Measurements from ENCODE around the gene NR3C2.
"Not testable (repeated sequence)": the region's sequence is repeated elsewhere in the genome, so short reads cannot be mapped to it uniquely, and the experiment has no call there.

NR3C2 gene

DNA sequence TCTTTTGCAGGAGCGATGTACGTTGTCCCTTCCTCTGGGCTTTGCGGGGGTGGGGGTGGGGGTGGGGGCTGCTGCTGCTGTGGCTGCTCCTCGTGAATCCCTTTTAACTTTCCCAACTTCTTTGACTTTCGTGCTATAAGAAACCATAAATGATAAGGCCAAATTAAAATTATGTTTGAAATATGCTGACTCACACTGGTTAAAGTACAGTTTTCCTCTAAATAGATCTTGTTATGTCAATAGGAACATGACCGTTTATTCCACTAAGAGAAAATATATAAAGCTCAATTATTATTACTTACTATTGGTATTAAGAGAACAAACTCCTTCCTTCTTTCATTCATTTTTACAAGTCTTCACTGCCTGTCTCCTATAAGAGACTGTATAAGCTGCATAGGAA, 287.4 kb downstream of the NR3C2 start:
- no peak for DNase-seq

DNA sequence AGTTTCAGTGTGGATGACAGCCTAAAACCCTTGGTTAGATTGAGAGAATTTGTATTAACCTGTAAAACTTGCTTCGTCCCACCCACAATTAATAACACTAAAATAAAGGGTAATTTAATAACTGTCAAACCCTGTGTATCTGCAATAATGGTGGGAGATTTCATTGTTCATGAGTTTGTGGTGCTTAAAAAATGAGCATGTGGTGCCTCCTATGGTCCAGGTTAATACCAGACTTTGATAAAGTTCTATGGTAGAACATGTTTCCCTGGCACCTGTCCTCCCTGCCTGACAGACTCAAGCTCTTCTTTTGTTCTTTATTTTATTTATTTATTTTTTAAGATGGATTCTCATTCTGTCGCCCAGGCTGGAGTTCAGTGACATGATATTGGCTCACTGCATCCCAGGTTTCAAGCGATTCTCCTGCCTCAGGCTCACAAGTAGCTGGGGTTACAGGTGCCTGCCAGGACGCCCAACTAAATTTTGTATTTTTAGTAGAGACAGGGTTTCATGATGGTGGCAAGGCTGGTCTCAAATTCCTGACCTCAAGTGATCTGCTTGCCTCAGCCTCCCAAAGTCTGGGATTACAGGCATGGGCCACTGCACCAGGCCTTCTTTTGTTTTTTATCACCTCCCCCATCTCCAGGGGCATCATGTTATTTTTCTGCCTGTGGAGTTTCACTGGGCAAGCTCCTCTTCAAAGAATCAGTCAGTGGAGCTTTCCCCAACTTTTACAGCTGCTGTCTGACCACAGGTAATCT, 289.2 kb downstream of the NR3C2 start:
- DNase-seq, result no peak

DNA sequence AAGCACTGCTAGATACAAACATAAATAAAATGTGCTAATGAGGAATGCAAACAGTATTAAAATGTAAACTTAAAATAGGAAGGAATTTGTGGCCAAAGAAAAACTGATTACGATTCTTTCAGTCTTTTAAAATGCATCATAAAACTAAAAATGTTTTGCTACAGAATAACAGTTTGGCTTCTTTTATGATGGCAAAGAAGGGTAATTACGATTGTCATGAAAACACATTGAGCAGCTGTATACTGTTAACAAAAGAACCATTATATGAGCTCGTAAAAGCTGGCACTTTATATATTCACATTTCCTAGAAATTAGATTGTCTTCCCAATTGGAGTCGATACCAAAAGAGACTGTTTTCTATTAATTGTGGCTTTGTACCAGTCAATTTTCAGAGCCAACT, 290.4 kb downstream of the NR3C2 start:
- no peak for DNase-seq

DNA sequence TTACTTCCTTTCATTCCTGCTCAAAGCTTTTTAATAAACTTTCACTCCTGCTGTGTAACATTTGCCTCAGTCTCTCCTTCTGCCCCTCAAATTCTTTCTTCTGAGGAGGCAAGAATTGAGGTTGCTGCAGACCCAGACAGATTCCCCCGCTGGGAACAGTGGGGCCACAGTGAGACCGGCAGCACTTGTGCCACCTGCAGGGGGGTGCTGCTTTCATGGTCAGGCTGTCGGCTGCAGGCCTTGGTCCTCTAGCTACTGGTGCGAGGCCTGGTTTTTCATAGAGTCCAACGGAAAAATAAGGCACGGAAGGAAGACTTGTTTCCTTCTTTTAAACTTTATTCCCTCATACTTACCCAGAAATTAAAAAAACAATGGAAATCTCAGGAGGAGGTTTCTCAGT, 296.7 kb downstream of the NR3C2 start:
- no peak for DNase-seq

DNA sequence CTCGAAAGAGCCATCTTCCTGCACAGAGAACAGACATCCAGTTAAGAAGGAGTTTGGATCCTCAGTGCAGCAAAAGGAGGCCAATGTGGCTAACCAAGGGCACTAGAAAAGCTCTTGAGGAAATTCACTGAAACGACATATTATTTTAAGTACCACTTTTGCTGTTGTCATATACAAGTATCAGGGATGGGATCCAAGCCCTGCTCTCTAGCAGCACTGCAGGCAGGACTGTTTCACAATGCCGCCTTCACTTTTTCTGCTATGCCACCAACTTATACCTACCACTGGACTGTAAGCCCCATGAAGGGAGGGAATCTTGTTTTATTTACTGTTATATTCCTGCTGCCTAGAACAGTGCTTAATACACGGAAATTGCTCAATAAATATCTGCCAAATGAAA, 299.0 kb downstream of the NR3C2 start:
- DNase-seq, result no peak

DNA sequence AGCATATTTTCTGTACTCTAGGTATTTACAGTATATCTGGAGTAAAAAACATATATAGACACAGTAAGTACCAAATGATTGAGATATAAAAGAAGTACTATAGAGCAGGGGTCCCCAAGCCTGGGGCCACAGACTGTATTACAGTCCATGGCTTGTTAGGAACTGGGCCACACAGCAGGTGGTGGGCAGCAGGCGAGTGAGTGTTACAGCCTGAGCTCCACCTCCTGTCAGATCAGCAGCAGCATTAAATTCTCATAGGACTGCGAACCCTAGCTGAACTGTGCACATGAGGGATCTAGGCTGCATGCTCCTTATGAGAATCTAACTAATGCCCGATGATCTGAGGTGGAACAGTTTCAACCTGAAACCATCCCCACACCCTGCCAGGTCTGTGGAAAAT, 300.7 kb downstream of the NR3C2 start:
- DNase-seq, result no peak

DNA sequence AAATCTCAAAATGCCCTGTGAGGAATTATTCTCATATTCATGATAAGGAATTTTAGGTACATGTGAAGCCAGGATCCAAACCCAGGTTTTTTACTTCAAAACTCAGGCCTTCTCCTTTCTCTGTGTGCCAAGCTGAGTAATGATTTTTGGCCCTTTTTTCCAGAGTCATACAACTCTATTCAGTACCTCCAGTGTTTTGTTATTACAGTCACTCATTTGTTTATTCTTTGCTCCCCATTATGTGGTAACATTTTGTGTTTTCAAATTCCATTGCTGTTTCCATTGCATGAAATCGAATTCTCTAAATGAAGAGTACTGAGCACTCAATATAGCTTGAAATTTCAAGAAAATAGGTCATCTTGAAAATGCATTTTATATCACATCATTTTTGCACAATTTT, 315.4 kb downstream of the NR3C2 start:
- DNase-seq, result no peak

DNA sequence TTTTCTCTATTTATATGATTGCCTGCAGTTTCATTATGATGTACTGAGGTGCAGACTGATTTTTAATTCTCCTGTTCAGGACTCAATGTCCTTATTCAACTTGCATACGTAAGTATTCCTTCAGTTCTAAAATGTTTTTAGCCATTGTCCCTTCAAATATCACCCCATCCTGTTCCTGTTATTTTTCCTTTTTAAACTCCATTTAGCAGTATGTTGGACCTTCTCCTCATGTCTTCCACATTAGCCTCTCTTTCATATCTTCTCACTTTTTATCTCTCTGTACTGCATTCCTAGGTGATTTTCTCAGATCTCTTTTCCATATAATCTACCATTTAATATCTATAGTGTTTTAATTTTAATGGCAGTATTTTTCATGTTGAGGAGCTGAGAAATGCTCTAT, 317.7 kb downstream of the NR3C2 start:
- no peak for DNase-seq

DNA sequence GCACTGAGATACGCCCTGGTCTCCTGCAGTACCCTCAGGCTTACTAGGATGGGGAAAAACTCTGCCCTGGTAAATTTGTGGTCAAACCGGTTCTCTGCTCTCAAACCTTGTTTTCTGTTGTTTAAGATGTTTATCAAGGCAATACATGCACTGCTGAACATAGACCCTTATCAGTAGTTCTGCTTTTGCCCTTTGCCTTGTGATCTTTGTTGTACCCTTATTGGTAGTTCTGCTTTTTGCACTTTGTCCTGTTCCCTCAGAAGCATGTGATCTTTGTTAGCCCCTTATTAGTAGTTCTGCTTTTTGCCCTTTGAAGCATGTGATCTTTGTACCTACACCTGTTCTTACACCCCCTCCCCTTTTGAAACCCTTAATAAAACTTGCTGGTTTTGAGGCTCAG, 319.1 kb downstream of the NR3C2 start:
- DNase-seq, result not testable (repeated sequence)

- DNase-seq, result no peak
Measured at GRCh38 chr4:148120216-148120615, 322.0 kb downstream of the NR3C2 start.

DNA sequence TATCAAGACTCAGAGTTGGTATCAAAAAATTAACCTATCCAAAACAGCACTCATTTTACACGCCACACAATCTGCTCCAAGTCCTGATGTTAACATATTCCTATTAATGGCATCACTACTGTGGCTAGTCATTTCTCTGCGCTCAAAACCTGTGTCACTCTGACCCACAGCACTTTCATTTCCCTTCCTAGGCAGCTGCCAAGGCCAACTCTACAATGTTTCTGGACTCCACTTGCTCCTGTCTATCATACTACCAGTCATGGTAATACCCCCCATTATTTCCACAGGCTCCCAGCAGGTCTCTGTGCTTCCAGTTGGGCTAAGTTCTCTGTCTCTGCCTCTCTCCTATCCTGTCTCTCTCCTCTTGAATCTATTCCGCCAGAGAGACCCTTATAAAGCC, 323.6 kb downstream of the NR3C2 start:
- no peak for DNase-seq

DNA sequence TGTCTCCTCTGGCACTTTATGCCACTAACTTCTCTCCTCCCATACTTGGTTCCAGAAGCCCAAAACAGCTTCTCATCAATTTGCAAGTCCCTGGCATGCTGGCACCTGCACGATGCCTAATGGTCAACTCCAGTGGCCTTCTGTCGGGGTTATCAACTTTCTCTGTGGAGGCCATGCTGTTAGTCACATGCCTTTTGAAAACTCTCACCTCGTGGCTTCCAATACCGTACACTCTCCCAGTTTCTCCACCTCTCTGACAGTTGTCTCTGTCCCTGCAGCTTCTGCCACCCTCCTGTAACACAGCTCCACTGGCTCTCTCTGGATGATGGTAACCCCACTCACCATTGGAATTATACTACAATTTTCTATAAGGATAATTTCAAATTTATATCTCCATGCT, 324.0 kb downstream of the NR3C2 start:
- no peak for DNase-seq

- DNase-seq, result no peak
Measured at GRCh38 chr4:148116969-148117368, 325.2 kb downstream of the NR3C2 start.

DNA sequence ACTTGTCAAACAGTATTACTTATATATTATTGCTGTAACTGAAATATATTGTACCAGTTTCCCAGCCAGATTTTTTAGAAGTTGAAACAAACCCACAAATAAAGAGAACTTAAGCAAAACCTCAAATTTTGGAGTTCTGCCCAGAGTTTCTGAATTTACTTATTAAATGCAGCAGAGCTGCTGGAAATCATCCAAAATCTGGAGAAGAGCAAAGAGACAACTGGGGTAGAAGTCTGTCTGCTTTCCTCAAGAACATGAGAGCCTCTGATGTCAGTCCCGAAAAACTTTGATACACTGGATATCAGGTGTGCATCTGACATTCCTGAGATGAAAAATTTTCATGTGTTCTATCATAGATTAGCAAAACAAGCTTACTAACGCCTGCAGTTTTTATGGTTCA, 325.9 kb downstream of the NR3C2 start:
- DNase-seq, result no peak

DNA sequence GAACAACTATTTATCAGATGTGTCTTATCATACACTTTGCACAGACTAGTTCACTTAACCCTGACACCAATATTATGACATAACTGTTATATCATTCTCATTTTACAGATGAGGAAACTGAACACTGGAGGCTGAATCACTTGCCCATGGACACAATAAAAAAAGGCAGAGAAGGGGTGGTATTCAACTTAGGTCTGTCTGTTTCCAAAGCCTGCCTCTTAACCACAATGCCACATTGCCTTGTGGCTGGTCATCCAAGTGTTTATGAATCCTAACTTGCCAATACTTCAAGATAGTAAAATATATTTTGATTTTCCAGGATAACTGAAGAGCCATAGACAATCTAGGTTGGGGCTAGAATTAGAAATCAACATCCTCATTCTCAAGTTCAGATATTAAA, 327.8 kb downstream of the NR3C2 start:
- no peak for DNase-seq

- no peak for DNase-seq
Measured at GRCh38 chr4:148112231-148112982, 329.8 kb downstream of the NR3C2 start.

GRCh38 chr4:148110169-148110568, 332.0 kb downstream of the NR3C2 start:
- DNase-seq, result no peak

DNA sequence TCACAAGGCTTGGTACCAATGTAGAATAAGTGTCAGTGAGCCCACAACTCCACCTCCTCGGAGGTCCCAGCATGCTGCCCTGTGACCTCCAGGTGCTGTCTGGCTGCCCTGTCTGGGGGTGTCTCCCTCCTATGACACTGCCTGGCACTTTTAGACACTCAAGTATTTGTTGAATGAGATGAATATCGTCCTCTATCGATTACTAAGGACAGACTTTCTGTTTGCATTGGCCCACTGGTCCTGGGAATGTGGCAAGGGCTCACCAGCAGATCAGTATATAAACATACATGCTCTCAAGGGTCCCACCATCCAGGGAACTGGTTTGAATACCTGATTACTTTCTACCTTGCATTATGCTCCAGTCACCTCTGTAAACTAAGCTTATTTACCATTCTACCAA, 333.0 kb downstream of the NR3C2 start:
- no peak for DNase-seq

GRCh38 chr4:148108766-148109165, 333.4 kb downstream of the NR3C2 start:
- no peak for DNase-seq

DNA sequence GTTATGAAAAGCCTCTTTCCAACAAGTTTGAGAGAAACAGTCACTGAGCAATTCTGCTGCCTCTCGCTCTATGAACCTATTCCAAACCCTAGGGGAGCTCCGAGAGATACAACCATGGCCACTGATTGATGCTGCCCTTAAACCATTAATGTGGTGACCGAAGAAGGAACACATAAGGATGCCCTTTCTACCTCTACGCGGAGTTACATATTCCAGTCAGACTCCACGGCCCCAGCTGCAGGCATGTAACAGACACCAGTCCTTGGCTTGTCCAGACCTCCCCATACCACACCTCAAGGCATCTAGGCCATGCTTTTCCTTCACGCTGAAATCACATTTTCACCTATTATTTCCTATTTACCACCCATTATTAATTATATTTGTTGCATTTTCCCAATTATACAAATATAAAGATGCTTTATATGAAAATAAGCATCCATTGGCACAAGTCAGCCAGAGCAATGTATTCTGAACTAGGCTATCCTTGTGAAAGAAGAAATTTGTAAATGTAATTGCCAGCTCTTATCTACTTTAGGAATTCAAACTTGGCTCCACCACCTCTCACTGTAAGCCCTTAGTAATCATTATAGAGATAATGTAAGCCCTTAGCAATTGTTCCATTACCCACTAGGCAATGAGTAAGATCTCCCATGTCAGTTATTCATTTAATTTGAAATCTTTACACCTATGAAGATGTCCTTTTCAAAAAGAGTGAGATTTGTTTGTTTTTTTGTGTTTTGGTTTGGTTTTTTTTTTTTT, 338.4 kb downstream of the NR3C2 start:
- no peak for DNase-seq

DNA sequence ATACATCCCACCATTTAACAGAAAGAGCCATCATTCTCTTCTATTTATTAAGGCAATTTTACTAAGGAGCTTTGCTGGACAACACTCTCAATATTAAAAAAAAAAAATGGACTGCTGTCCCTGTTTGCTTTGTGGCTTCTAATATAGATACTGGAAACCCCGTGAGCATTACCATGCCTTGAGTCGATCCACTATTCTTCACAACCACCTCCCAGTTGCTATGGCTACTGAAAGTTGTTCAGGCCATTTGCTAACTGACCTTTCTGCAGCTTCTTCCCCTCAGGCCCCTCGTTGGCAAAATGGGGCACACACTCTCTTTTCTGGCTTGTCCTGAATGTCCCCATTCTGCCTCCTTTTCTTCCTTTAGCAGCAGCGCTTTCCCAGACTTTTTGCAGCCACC, 340.4 kb downstream of the NR3C2 start:
- DNase-seq, result no peak

DNA sequence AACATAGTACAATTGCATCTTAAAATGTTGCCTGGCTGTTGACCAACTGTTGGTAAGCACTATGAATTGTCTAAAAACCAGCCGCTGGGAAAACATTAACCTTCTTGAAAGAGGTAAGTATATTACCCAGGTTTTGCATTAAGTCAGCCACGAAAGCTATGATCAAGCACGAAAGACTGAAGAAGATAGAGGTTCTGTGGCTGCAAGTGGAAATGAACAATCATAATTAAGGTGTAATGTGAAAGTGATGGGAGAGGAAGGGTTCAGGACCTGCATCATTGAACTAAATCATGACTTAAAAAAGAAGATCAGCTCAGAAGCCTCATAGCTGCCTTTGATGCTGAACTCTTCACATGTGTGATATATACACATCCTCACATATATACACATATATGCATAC, 341.0 kb downstream of the NR3C2 start:
- no peak for DNase-seq

- DNase-seq, result no peak
Measured at GRCh38 chr4:148097801-148098200, 344.4 kb downstream of the NR3C2 start.
